H1 (cell line): ENCODE results near the gene DDX49. TPM values are rescaled to one million over a fixed set of nuclear protein-coding genes. Genes with fewer than 3 reads are reported as not detected.
A peak's percentile ranks its signal among the peaks of the same experiment; 100 is the strongest.

ENCODE experiments used
- CTCF ChIA-PET: fragments of 300-600 bp; sonication (Branson Sonifier 250); formaldehyde crosslinking; loops from one replicate; lab custom pipeline; 2021; ENCODE audit not compliant: partially characterized antibody; lab: Charles Lee
- POLR2A ChIA-PET: fragments of 300-600 bp; sonication (Branson Sonifier 250); formaldehyde crosslinking; loops from one replicate; lab custom pipeline; 2021; ENCODE audit warnings: inconsistent platforms; ENCODE audit not compliant: partially characterized antibody; lab: Charles Lee
- DNase-seq, 2 experiments: peaks; one replicate each; pipeline versions ENCODE4 v3.0.0 to v3.0.0-alpha.2; 2010 to 2022; ENCODE audit warnings: low spot score in 2 of 2, low read depth in 1 of 2, mixed read lengths in 1 of 2
- FAIRE-seq: peaks from 2 replicates; lab custom pipeline; 2011; peaks lifted over from hg19 to GRCh38; lab: Jason Lieb, UNC
- H2AFZ ChIP-seq: 2 replicates; pipeline ENCODE4 v1.8.1; 2012; ENCODE audit warnings: low read length, inconsistent platforms
- H2AK5ac ChIP-seq: 2 replicates; pipeline ENCODE4 v1.6.1; 2013; ENCODE audit warnings: low read depth, low read length
- H2BK120ac ChIP-seq: replicated peaks from 2 replicates; pipeline ENCODE3; 2013; ENCODE audit warnings: low read depth, low read length, inconsistent platforms
- H2BK12ac ChIP-seq: 2 replicates; pipeline ENCODE4 v1.6.1; 2013; ENCODE audit warnings: low read depth, low read length
- H2BK15ac ChIP-seq: 2 replicates; pipeline ENCODE4 v1.6.1; 2013; ENCODE audit warnings: low read length
- H2BK20ac ChIP-seq: 2 replicates; pipeline ENCODE4 v1.6.1; 2013; ENCODE audit warnings: low read length
- H2BK5ac ChIP-seq: 2 replicates; pipeline ENCODE4 v1.6.1; 2013; ENCODE audit warnings: low read depth, low read length
- H3K14ac ChIP-seq: 2 replicates; pipeline ENCODE4 v1.6.1; 2013; ENCODE audit warnings: inconsistent platforms; ENCODE audit not compliant: insufficient read length
- H3K18ac ChIP-seq: 2 replicates; pipeline ENCODE4 v1.6.1; 2013; ENCODE audit warnings: low read length; ENCODE audit errors: extremely low read depth
- H3K23ac ChIP-seq: 2 replicates; pipeline ENCODE4 v1.6.1; 2013; ENCODE audit warnings: inconsistent platforms; ENCODE audit not compliant: insufficient read length
- H3K23me2 ChIP-seq: 2 replicates; pipeline ENCODE4 v1.6.1; 2013; ENCODE audit warnings: low read depth, low read length
- H3K27ac ChIP-seq: 2 replicates; pipeline ENCODE4 v1.6.1; 2011; ENCODE audit warnings: low read depth, low read length, inconsistent platforms
- H3K27me3 ChIP-seq, 4 experiments: replicated peaks in 1 of 4; 1 replicate in 1 of 4; 2 replicates in 3 of 4; pipeline versions ENCODE4 v1.6.1 to v1.8.1; 2011 to 2013; ENCODE audit warnings: low read length in 3 of 4, mild to moderate bottlenecking in 3 of 4, inconsistent platforms in 2 of 4, mixed read lengths in 2 of 4, moderate library complexity in 1 of 4; ENCODE audit not compliant: control insufficient read depth in 3 of 4, insufficient read depth in 3 of 4; ENCODE audit errors: extremely low read depth in 1 of 4
- H3K36me3 ChIP-seq, 4 experiments: 2 replicates each; pipeline versions ENCODE4 v1.6.1 to v1.8.1; 2011 to 2013; ENCODE audit warnings: mild to moderate bottlenecking in 4 of 4, low read length in 3 of 4, moderate library complexity in 2 of 4, control low read depth in 1 of 4, inconsistent platforms in 1 of 4; ENCODE audit not compliant: insufficient read depth in 4 of 4, control insufficient read depth in 2 of 4
- H3K4ac ChIP-seq: replicated peaks from 2 replicates; pipeline ENCODE3; 2013; ENCODE audit warnings: low read length, low read depth, mixed read lengths, inconsistent platforms; ENCODE audit not compliant: insufficient read length
- H3K4me1 ChIP-seq, 4 experiments: replicated peaks in 1 of 4; 1 replicate in 1 of 4; 2 replicates in 3 of 4; pipeline versions ENCODE4 v1.6.1 to v1.8.1; 2011 to 2013; ENCODE audit warnings: low read length in 3 of 4, inconsistent platforms in 2 of 4, mixed read lengths in 1 of 4; ENCODE audit not compliant: insufficient read depth in 4 of 4, control insufficient read depth in 3 of 4
- H3K4me2 ChIP-seq, 2 experiments: 2 replicates each; pipeline versions ENCODE4 v1.6.1 to v1.8.1; 2011 to 2013; ENCODE audit warnings: low read depth in 2 of 2, low read length in 2 of 2, control low read depth in 1 of 2, inconsistent platforms in 1 of 2, mild to moderate bottlenecking in 1 of 2; ENCODE audit not compliant: insufficient read depth in 1 of 2
- H3K4me3 ChIP-seq, 4 experiments: fragments of 200-600, 300-600 bp in 1 of 4; sonication (generic), shearing (Covaris generic), sonication (Bioruptor Twin) in 1 of 4; 2 replicates each; pipeline versions ENCODE4 v1.5.1 to v1.8.1; 2011 to 2016; ENCODE audit warnings: low read length in 4 of 4, low read depth in 3 of 4, control low read depth in 2 of 4, inconsistent platforms in 2 of 4, mild to moderate bottlenecking in 2 of 4, mixed read lengths in 1 of 4, moderate library complexity in 1 of 4; ENCODE audit not compliant: insufficient read depth in 2 of 4; ENCODE audit errors: extremely low read depth in 1 of 4
- H3K56ac ChIP-seq: replicated peaks from 2 replicates; pipeline ENCODE3; 2013; ENCODE audit warnings: low read depth, mild to moderate bottlenecking, mixed read lengths, low read length, inconsistent platforms; ENCODE audit not compliant: insufficient read length
- H3K79me1 ChIP-seq: 2 replicates; pipeline ENCODE4 v1.6.1; 2013; ENCODE audit warnings: low read depth, low read length, control low read depth
- H3K79me2 ChIP-seq, 2 experiments: 2 replicates each; pipeline versions ENCODE4 v1.6.1 to v1.8.1; 2012 to 2013; ENCODE audit warnings: low read length in 2 of 2, mild to moderate bottlenecking in 2 of 2, inconsistent platforms in 1 of 2; ENCODE audit not compliant: insufficient read depth in 2 of 2, control insufficient read depth in 1 of 2
- H3K9ac ChIP-seq, 4 experiments: replicated peaks in 1 of 4; 1 replicate in 1 of 4; 2 replicates in 3 of 4; pipeline versions ENCODE4 v1.6.1 to v1.8.1; 2011 to 2013; ENCODE audit warnings: low read depth in 3 of 4, low read length in 3 of 4, control low read depth in 2 of 4, mild to moderate bottlenecking in 2 of 4, moderate library complexity in 2 of 4, inconsistent platforms in 1 of 4; ENCODE audit errors: extremely low read depth in 1 of 4
- H3K9me3 ChIP-seq, 2 experiments: 2 replicates each; pipeline versions ENCODE4 v1.6.1 to v1.8.1; 2012 to 2013; ENCODE audit warnings: mild to moderate bottlenecking in 2 of 2, moderate library complexity in 2 of 2, control low read depth in 1 of 2, inconsistent platforms in 1 of 2, low read depth in 1 of 2, low read length in 1 of 2, mixed read lengths in 1 of 2; ENCODE audit not compliant: insufficient read depth in 2 of 2
- H4K20me1 ChIP-seq, 2 experiments: replicated peaks in 1 of 2; 2 replicates each; pipeline versions ENCODE3 to v1.8.1; 2011 to 2013; ENCODE audit warnings: inconsistent platforms in 2 of 2, low read length in 2 of 2, mild to moderate bottlenecking in 1 of 2; ENCODE audit not compliant: insufficient read depth in 2 of 2, control insufficient read depth in 1 of 2
- H4K5ac ChIP-seq: 2 replicates; pipeline ENCODE4 v1.6.1; 2013; ENCODE audit warnings: low read length, low read depth, mixed read lengths, inconsistent platforms; ENCODE audit not compliant: insufficient read length
- H4K8ac ChIP-seq: 2 replicates; pipeline ENCODE4 v1.8.0; 2013; ENCODE audit warnings: mild to moderate bottlenecking, moderate library complexity, low read length, inconsistent platforms; ENCODE audit not compliant: insufficient read depth; ENCODE audit errors: extremely low read depth
- H4K91ac ChIP-seq: replicated peaks from 2 replicates; pipeline ENCODE3; 2013; ENCODE audit warnings: low read length, mixed read lengths, inconsistent platforms; ENCODE audit not compliant: insufficient read length
- ATF3 ChIP-seq: IDR thresholded peaks from 2 replicates; pipeline ENCODE4 v1.6.1; 2011; ENCODE audit warnings: low read depth, mild to moderate bottlenecking, low read length; ENCODE audit not compliant: insufficient read depth
- BRCA1 ChIP-seq: IDR thresholded peaks from 2 replicates; pipeline ENCODE4 v1.6.1; 2012; ENCODE audit warnings: low read depth, low read length, improper control_type of control experiment
- CEBPB ChIP-seq: IDR thresholded peaks from 2 replicates; pipeline ENCODE4 v1.6.1; 2012; ENCODE audit warnings: low read depth, low read length
- FOSL1 ChIP-seq: IDR thresholded peaks from 2 replicates; pipeline ENCODE4 v1.6.1; 2011; ENCODE audit warnings: mild to moderate bottlenecking, low read depth, low read length, moderate library complexity; ENCODE audit not compliant: insufficient read depth
- RNF2 ChIP-seq: fragments of 200-900, 300-1000 bp; sonication (generic); IDR thresholded peaks from 2 replicates; pipeline ENCODE4 v1.7.1; 2016; ENCODE audit warnings: borderline replicate concordance, low read depth, mild to moderate bottlenecking, antibody characterized with exemption, low read length; ENCODE audit not compliant: poor library complexity, severe bottlenecking; ENCODE audit errors: missing control alignments
- SIN3A ChIP-seq, 2 experiments: IDR thresholded peaks in 1 of 2; conservative IDR thresholded peaks in 1 of 2; 2 replicates each; pipeline ENCODE4 v1.6.1; 2011 to 2012; ENCODE audit warnings: low read length in 2 of 2, improper control_type of control experiment in 1 of 2, low read depth in 1 of 2, mild to moderate bottlenecking in 1 of 2
- SP2 ChIP-seq: IDR thresholded peaks from 2 replicates; pipeline ENCODE4 v1.6.1; 2012; ENCODE audit warnings: mild to moderate bottlenecking, low read length, inconsistent platforms
- SP4 ChIP-seq: IDR thresholded peaks from 2 replicates; pipeline ENCODE4 v1.6.1; 2012; ENCODE audit warnings: low read length, inconsistent platforms
- TBP ChIP-seq: IDR thresholded peaks from 2 replicates; pipeline ENCODE4 v1.6.1; 2011; ENCODE audit warnings: low read depth, low read length, improper control_type of control experiment
- YY1 ChIP-seq: IDR thresholded peaks from 2 replicates; pipeline ENCODE4 v1.6.1; 2011; ENCODE audit warnings: low read depth, mild to moderate bottlenecking, low read length
- WGBS, 2 experiments: shearing (Covaris generic) in 1 of 2; methylation state at CpG; one replicate each; pipeline versions ENCODE4 v1.1.6 to v1.1.7; 2013 to 2015; ENCODE audit warnings: low lambda C conversion rate in 2 of 2, mixed read lengths in 2 of 2, inconsistent platforms in 1 of 2, low coverage in 1 of 2, missing lambda C conversion rate in 1 of 2; ENCODE audit not compliant: insufficient replicate concordance in 2 of 2, insufficient coverage in 1 of 2, insufficient read length in 1 of 2; ENCODE audit errors: extremely low coverage in 1 of 2, missing lambda C conversion rate in 1 of 2; 5-methylcytosine and 5-hydroxymethylcytosine counted together
- polyA plus RNA-seq, 7 experiments: library from polyadenylated mRNA; depleted of rRNA in 3 of 7; stranded (reverse) in 5 of 7; unstranded in 2 of 7; fragments of >200 nt in 5 of 7; fragments of 200-250 nt in 2 of 7; gene quantifications; 1 replicate in 5 of 7; 2 replicates in 1 of 7; 4 replicates in 1 of 7; pipeline versions ENCODE4 v1.2.1 to v1.2.3, GENCODE V29; 2011 to 2013; ENCODE audit warnings: missing spikeins in 2 of 7, mixed read lengths in 2 of 7
- total RNA-seq: library from RNA; stranded (reverse); fragmentation: NEBNext Ultra II Directional; extraction: Animal tissue kit (Norgen Biotek cat#: 25700); gene quantifications from 2 replicates; pipeline ENCODE4 v1.2.1, GENCODE V29; 2021

The DDX49 gene
- total and polyA plus RNA-seq, 2 of the 8 experiments (the other 6 are each of a cell fraction or from before 2014, with no cell fraction given): 41.3 to 46.5 TPM

- H2BK20ac ChIP-seq: no peak overlapping the region
- peaks cover 6% of the 10 kb centered on the region; the same call in 1 of the 2 replicates for H3K23me2 ChIP-seq
- H3K79me1 ChIP-seq: no peaks in the 10 kb centered on the region
- FAIRE-seq (no peak), DNase-seq (peak in 1 of 2 experiments; percentile 80)
- H3K79me2 ChIP-seq: no peaks in the 10 kb centered on the region
- no peak overlapping the region for H3K27ac ChIP-seq
- H3K4me2 ChIP-seq: peak overlapping the region; percentile 33 to 86
- H3K4me3 ChIP-seq: peak overlapping the region; percentile 42 to 79 (median 62)
- H2AFZ ChIP-seq: peak overlapping the region; percentile 28; the same call in 1 of the 2 replicates
- no peak overlapping the region for H4K91ac ChIP-seq
- ChIA-PET POLR2A (interaction anchor here (0.6 to 4.0 kb wide), 14 partner anchors 10 to 156 kb away, joined by 3 to 17 read pairs (median 4); partner anchors contain the start of genes COPE and DDX49), CTCF (interaction anchor here (0.6 to 4.5 kb wide), 22 partner anchors 10 to 564 kb away, joined by 3 to 34 read pairs (median 4); no protein-coding TSS in a partner anchor)
- no peak overlapping the region for H2BK15ac ChIP-seq
- H4K5ac ChIP-seq: peak overlapping the region; percentile 43
- no peak overlapping the region for H2BK12ac ChIP-seq
- no peak overlapping the region for H3K14ac ChIP-seq
- H3K4ac ChIP-seq: no peak overlapping the region
- peak overlapping the region; percentile 79 for H4K8ac ChIP-seq
- no peak overlapping the region for H2AK5ac ChIP-seq
- WGBS, 2 experiments: 1% methylated on average over 43 of the region's 72 CpGs; no CpG with 5 or more reads in 1 of the 2 experiments
- no peaks in the 10 kb centered on the region; a peak in 1 of 8 replicates for H3K36me3 ChIP-seq
- no peak overlapping the region for H3K23ac ChIP-seq
- H2BK5ac ChIP-seq: no peak overlapping the region
- H3K9me3 ChIP-seq: no peaks in the 10 kb centered on the region
- H3K9ac ChIP-seq: peak overlapping the region in 3 of 4 experiments; percentile 20 to 80 (median 43); a peak in 5 of 7 replicates
- H4K20me1 ChIP-seq: peaks cover 6 to 15% of the 10 kb centered on the region in 2 experiments
- H3K56ac ChIP-seq: no peak overlapping the region
- no peak overlapping the region for H2BK120ac ChIP-seq
- peaks cover 0 to 13% (median 5%) of the 10 kb centered on the region in 4 experiments; a peak in 5 of 7 replicates for H3K4me1 ChIP-seq
- H3K27me3 ChIP-seq: peaks cover 0 to 13% (median 8%) of the 10 kb centered on the region in 4 experiments; a peak in 4 of 7 replicates
- peak overlapping the region; percentile 71 for H3K18ac ChIP-seq
- TF ChIP-seq YY1: peak; percentile 29; the same call in 1 of the 2 replicates
- TF ChIP-seq ATF3: no peak
- TF ChIP-seq CEBPB: no peak
- TF ChIP-seq RNF2: no peak
- TF ChIP-seq FOSL1: no peak
- peak in 1 of 2 experiments; percentile 78; a peak in 2 of 4 replicates for TF ChIP-seq SIN3A (conservative IDR thresholded peaks at IDR 0.05 in 1 of 2, IDR thresholded peaks at IDR 0.05 in 1 of 2; ENCODE audit: low read depth in 1 of 2, low read length in 2 of 2)
- no peak for TF ChIP-seq BRCA1
- no peak for TF ChIP-seq SP2
- TF ChIP-seq SP4: no peak
- peak; percentile 28; the same call in 1 of the 2 replicates for TF ChIP-seq TBP
Observed at GRCh38 chr19:18895038-18895823, 24.3 kb upstream of the DDX49 start.
